Activated naive CD4-positive, alpha-beta T cell treated with anti-CD3 and anti-CD28 coated beads, Interleukin-2, amount 50 U/mL, for 72 hours (primary cell): Measurements from ENCODE around the gene TTPAL. TPM values are rescaled to one million over a fixed set of nuclear protein-coding genes. Genes with fewer than 3 reads are reported as not detected.

ENCODE experiments used
- ATAC-seq, 2 donors: fragments of 150-1000 bp; cut with Tn5 transposase; 2 replicates each; pipeline ENCODE4 v1.10.0; 2021; ENCODE audit warnings: mild to moderate bottlenecking in 2 of 2, moderate library complexity in 2 of 2
- DNase-seq, 2 donors: peaks; one replicate each; pipeline ENCODE4 v3.0.0; 2021 to 2022; ENCODE audit warnings: low spot score in 2 of 2
- H3K27ac Mint-ChIP-seq, 2 donors: one replicate each; pipeline ENCODE4 v1.8.0; 2022; ENCODE audit warnings: mild to moderate bottlenecking in 2 of 2, mixed read lengths in 2 of 2
- H3K36me3 Mint-ChIP-seq, 2 donors: one replicate each; pipeline ENCODE4 v1.8.0; 2022; ENCODE audit warnings: mixed read lengths in 2 of 2
- H3K9me3 Mint-ChIP-seq, 2 donors: one replicate each; pipeline ENCODE4 v1.8.0; 2022; ENCODE audit warnings: mixed read lengths in 2 of 2
- total RNA-seq, 2 donors: library from RNA; stranded (reverse); gene quantifications; one replicate each; pipeline ENCODE4 v1.2.3, GENCODE V29; 2022

TTPAL gene
- total RNA-seq, 2 donors from 2014 or later: 7.5 to 15.4 TPM

- no peak overlapping the region for H3K27ac Mint-ChIP-seq
- H3K9me3 Mint-ChIP-seq: no peaks in the 10 kb centered on the region
- no peaks in the 10 kb centered on the region for H3K36me3 Mint-ChIP-seq
- no peak for ATAC-seq
- DNase-seq: no peak
Measured at GRCh38 chr20:44435630-44436335, 39.9 kb upstream of the TTPAL start.

GRCh38 chr20:44436393-44436792 lies 39.3 kb upstream of the TTPAL start:
- H3K27ac Mint-ChIP-seq: no peak overlapping the region
- DNase-seq: no peak
- H3K9me3 Mint-ChIP-seq: no peaks in the 10 kb centered on the region
- H3K36me3 Mint-ChIP-seq: no peaks in the 10 kb centered on the region
- ATAC-seq: no peak

- Mint-ChIP-seq H3K9me3 (no peaks in the 10 kb centered on the region), H3K27ac (no peak overlapping the region), H3K36me3 (no peaks in the 10 kb centered on the region)
- DNase-seq (no peak), ATAC-seq (no peak)
Measured at GRCh38 chr20:44437497-44437896, 38.2 kb upstream of the TTPAL start.

- no peaks in the 10 kb centered on the region for H3K36me3 Mint-ChIP-seq
- ATAC-seq (no peak), DNase-seq (no peak)
- no peaks in the 10 kb centered on the region for H3K9me3 Mint-ChIP-seq
- no peak overlapping the region for H3K27ac Mint-ChIP-seq
Measured at GRCh38 chr20:44438782-44439181, 36.9 kb upstream of the TTPAL start.

- no peak for DNase-seq
- Mint-ChIP-seq H3K36me3 (no peaks in the 10 kb centered on the region), H3K27ac (no peak overlapping the region), H3K9me3 (no peaks in the 10 kb centered on the region)
- no peak for ATAC-seq
Measured at GRCh38 chr20:44439318-44439717, 36.4 kb upstream of the TTPAL start.

- H3K9me3 Mint-ChIP-seq: no peaks in the 10 kb centered on the region
- no peak for ATAC-seq
- DNase-seq: no peak
- no peak overlapping the region for H3K27ac Mint-ChIP-seq
- H3K36me3 Mint-ChIP-seq: no peaks in the 10 kb centered on the region
Measured at GRCh38 chr20:44442298-44443070, 33.2 kb upstream of the TTPAL start.

- Mint-ChIP-seq H3K9me3 (no peaks in the 10 kb centered on the region), H3K36me3 (no peaks in the 10 kb centered on the region), H3K27ac (no peak overlapping the region)
- no peak for ATAC-seq
- DNase-seq: no peak
Measured at GRCh38 chr20:44445742-44446710, 29.6 kb upstream of the TTPAL start.

GRCh38 chr20:44447827-44448419 lies 27.8 kb upstream of the TTPAL start:
- peak overlapping the region in 1 of 2 donors; percentile 53 for H3K27ac Mint-ChIP-seq
- DNase-seq: no peak
- no peaks in the 10 kb centered on the region for H3K36me3 Mint-ChIP-seq
- ATAC-seq: no peak
- H3K9me3 Mint-ChIP-seq: no peaks in the 10 kb centered on the region

GRCh38 chr20:44448753-44449546 lies 26.7 kb upstream of the TTPAL start:
- DNase-seq (peak in 1 of 2 donors; percentile 31), ATAC-seq (peak in 1 of 2 donors; percentile 32)
- Mint-ChIP-seq H3K36me3 (no peaks in the 10 kb centered on the region), H3K9me3 (no peaks in the 10 kb centered on the region), H3K27ac (peak overlapping the region in 1 of 2 donors; percentile 61)

GRCh38 chr20:44449864-44450263 lies 25.8 kb upstream of the TTPAL start:
- ATAC-seq: no peak
- no peaks in the 10 kb centered on the region for H3K9me3 Mint-ChIP-seq
- H3K36me3 Mint-ChIP-seq: no peaks in the 10 kb centered on the region
- peak overlapping the region in 1 of 2 donors; percentile 86 for H3K27ac Mint-ChIP-seq
- DNase-seq: no peak

GRCh38 chr20:44450281-44450889 lies 25.3 kb upstream of the TTPAL start:
- DNase-seq (no peak), ATAC-seq (no peak)
- H3K9me3 Mint-ChIP-seq: no peaks in the 10 kb centered on the region
- no peaks in the 10 kb centered on the region for H3K36me3 Mint-ChIP-seq
- no peak overlapping the region for H3K27ac Mint-ChIP-seq

- H3K27ac Mint-ChIP-seq: no peak overlapping the region
- no peak for DNase-seq
Measured at GRCh38 chr20:44450903-44451450, 24.7 kb upstream of the TTPAL start.

GRCh38 chr20:44454306-44454963 lies 21.2 kb upstream of the TTPAL start:
- no peak for DNase-seq
- H3K36me3 Mint-ChIP-seq: no peaks in the 10 kb centered on the region
- no peak for ATAC-seq
- no peaks in the 10 kb centered on the region for H3K9me3 Mint-ChIP-seq
- no peak overlapping the region for H3K27ac Mint-ChIP-seq

More at GRCh38 chr20:44450903-44451450, 24.7 kb upstream of the TTPAL start:
- Mint-ChIP-seq H3K36me3 (no peaks in the 10 kb centered on the region), H3K9me3 (no peaks in the 10 kb centered on the region)
- no peak for ATAC-seq

GRCh38 chr20:44455126-44455525 lies 20.5 kb upstream of the TTPAL start:
- Mint-ChIP-seq H3K36me3 (no peaks in the 10 kb centered on the region), H3K27ac (no peak overlapping the region), H3K9me3 (no peaks in the 10 kb centered on the region)
- DNase-seq: no peak
- ATAC-seq: no peak

GRCh38 chr20:44456611-44457010 lies 19.1 kb upstream of the TTPAL start:
- no peak for DNase-seq
- H3K27ac Mint-ChIP-seq: no peak overlapping the region
- no peaks in the 10 kb centered on the region for H3K36me3 Mint-ChIP-seq
- no peak for ATAC-seq
- no peaks in the 10 kb centered on the region for H3K9me3 Mint-ChIP-seq
